KOPT-K1 (cell line): ENCODE measurements around the gene OR12D3.

ENCODE experiments used
- H3K27ac ChIP-seq: fragments of 200-600 bp; sonication (generic); 2 replicates; pipeline ENCODE4 v1.5.1; 2016; ENCODE audit warnings: antibody characterized with exemption, mild to moderate bottlenecking, low read depth, low read length; ENCODE audit not compliant: poor library complexity, severe bottlenecking
- H3K36me3 ChIP-seq: fragments of 200-600 bp; sonication (generic); 2 replicates; pipeline ENCODE4 v1.5.1; 2017; ENCODE audit warnings: antibody characterized with exemption, mild to moderate bottlenecking, low read length, moderate library complexity; ENCODE audit not compliant: insufficient read depth
- H3K9me3 ChIP-seq: fragments of 200-600 bp; sonication (generic); 2 replicates; pipeline ENCODE4 v1.5.1; 2017; ENCODE audit warnings: antibody characterized with exemption, low read length, mild to moderate bottlenecking; ENCODE audit not compliant: insufficient read depth, poor library complexity, severe bottlenecking

Gene OR12D3

DNA sequence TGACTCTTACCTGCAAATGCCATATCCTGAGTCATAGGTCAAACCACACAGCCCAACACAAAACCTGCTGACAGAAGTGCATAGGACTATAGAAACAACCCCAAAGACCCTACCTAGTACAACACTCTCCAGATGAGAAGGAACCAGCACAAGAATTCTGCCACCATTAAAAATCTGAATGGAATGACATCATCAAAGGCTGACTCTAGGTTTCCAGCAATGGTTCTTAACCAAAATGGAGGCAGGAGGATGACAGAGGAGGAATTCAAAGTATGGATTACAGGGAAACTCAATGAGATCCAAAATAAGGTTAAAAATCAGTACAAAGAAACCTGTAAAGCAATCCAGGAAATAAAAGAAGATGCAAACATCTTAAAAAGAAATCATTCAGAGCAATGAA, 42.4 kb downstream of the OR12D3 start:
- Histone ChIP-seq H3K27ac (no peak overlapping the region), H3K9me3 (no peaks in the 10 kb centered on the region), H3K36me3 (no peaks in the 10 kb centered on the region)

DNA sequence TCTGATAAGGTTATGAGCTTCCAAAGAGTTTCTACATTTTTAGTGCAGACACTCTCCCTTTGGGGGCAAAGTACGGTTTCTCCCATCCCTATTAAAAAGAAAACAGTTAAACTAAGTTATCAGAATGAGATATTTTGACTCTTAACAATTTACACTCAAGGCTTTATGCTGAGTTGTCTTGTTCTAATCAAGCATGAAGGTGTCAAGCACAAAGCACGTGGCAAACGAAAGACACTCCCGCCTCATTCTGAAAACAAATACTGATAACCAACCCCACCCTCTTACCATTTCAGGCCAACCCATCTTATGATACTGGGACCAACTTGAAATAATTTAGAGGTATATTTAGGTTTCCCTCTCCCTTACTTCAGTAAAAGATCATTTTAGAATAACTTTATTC, 49.3 kb downstream of the OR12D3 start:
- H3K27ac ChIP-seq, result no peak overlapping the region
- no peaks in the 10 kb centered on the region for H3K36me3 ChIP-seq
- no peaks in the 10 kb centered on the region for H3K9me3 ChIP-seq
